Middle frontal gyrus (tissue), 1 donor: ENCODE measurements around the gene PRAMEF13.
"Not testable (repeated sequence)": the region's sequence is repeated elsewhere in the genome, so short reads cannot be mapped to it uniquely, and the experiment has no call there.

Experiments used
- DNase-seq: peaks from one replicate; pipeline ENCODE4 v3.0.0-alpha.2; 2015; ENCODE audit warnings: low spot score; ENCODE audit errors: extremely low spot score

The PRAMEF13 gene, protein sequence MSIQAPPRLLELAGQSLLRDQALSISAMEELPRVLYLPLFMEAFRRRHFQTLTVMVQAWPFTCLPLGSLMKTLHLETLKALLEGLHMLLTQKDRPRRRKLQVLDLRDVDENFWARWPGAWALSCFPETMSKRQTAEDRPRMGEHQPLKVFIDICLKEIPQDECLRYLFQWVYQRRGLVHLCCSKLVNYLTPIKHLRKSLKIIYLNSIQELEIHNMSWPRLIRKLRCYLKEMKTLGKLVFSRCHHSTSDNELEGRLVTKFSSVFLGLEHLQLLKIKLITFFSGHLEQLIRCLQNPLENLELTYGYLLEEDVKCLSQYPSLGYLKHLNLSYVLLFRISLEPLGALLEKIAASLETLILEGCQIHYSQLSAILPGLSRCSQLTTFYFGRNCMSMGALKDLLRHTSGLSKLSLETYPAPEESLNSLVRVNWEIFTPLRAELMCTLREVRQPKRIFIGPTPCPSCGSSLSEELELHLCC

DNA sequence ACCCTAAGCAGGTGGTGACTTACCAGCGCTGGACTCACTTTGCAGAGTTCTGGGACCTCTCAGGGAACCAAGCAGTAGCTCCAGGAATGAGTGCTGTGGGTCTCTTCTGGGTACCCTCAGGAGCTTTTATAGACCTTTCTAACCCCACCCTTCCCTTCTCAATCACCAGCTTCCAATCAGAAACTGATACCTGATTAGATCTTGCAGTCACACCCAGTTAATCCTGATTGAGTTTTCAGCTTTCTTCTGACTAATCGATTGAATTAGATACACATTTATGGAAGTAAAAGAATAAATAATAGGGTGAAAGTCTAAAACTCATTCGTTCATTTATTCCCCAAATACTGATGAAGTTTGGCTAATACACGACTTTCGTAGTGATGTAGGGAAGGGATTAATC lies at the start of gene PRAMEF13:
TSS of gene PRAMEF13 (minus strand) at position 101 of the 400 bp plus-strand sequence. CDS start 1,820 bp downstream, outside the sequence.
- DNase-seq: not testable (repeated sequence)

DNA sequence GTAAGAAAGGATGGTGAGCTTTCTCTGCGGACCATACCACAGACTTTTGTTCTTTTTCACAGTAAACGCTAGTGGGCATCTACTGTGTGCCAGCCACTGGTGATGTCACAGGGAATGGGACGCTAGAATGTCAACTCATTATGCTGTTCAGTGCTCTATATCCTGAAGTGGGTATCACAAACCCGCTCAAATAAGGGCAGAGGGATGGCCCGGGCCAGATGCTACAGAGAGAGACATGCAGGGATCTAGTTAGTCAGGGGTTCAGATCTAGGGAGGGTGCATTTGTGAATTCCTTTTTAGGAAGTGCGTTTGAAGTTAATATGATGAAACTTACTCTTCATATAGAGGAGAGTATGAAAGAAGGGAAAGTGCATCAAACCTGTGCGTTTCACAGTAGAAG lies 45.9 kb upstream of the PRAMEF13 start:
- not testable (repeated sequence) for DNase-seq

DNA sequence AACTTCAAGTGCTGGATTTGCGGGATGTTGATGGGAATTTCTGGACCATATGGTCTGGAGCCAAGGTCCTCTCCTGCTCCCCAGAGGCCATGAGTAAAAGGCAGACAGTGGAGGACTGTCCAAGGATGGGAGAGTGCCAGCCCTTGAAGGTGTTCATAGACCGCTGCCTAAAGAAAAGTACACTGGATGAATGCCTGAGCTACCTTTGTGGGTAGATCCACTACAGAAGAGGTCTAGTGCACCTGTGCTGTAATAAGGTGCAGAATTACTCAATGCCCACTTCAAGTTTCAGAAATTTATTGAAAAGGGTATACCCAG lies 45.3 kb upstream of the PRAMEF13 start:
- not testable (repeated sequence) for DNase-seq

DNA sequence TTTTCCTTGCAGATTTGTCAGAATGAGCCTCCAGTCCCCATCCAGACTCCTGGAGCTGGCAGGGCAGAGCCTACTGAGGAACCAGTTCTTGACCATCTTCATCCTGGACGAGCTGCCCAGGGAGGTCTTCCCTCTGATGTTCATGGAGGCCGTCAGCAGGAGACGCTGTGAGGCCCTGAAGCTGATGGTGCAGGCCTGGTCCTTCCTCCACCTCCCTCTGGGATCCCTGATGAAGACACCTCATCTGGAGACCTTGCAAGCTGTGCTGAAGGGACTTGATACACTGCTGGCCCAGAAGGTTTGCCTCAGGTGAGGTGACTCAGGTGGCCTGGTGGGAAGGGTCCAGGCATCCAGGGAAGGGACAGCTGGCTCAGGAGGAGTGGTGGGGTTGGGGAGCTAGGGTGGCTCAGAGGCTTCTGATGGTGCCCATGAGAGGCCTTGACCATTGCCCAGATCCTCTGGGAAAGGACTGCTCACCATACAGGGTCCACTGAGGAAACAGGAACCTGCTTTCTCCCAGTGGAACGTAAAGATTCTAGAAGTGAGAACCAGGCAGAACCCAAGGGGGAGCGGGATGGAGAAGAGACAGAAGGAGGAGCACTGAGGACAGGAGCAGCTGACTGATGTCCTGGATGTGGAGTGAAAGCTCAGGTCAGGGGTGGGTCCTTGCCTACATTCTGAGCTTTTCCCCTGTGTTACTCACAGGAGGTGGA lies 44.8 kb upstream of the PRAMEF13 start:
- not testable (repeated sequence) for DNase-seq

DNA sequence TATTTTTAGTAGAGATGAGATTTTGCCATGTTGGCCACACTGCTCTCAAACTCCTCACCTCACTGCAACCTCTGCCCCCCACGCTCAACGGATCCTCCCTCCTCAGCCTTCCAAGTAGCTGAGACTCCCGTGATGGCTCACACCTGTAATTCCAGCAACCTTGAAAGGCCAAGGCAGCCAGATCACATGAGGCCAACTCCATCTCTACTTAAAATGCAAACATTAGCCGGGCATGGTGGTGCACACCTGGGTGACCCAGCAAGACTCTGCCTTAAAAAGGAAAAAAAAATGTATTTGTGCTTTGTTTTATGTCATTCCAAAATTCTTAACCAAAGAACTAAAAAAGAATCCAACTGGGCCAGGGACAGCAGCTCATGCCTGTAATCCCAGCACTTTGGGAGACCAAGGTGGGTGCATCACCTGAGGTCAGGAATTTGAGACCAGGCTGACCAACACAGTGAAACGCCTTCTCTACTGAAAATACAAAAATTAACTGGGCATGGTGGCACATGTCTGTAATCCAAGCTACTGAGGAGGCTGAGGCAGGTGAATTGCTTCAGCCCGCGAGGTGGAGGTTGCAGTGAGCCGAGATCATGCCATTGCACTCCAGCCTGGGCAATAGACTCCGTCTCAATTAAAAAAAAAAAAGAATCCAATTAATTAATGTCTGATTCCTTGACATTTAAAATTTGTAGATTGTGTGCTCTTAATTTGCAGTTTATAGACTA lies 42.5 kb upstream of the PRAMEF13 start:
- not testable (repeated sequence) for DNase-seq

DNA sequence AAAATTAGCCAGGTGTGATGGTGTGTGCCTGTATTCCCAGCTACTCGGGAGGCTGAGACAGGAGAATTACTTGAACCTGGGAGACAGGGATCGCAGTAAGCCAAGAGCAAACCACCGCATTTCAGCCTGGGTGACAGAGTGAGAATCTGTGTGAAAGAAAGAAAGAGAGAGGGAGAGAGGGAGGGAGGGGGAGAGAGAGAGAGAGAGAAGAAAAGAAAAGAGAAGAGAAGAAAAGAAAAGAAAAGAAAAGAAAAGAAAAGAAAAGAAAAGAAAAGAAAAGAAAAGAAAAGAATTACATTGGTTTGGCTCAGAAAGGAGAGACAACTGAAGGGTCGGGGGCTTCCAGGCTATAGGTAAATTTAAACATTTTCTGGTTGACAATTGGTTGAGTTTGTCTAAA lies 38.4 kb upstream of the PRAMEF13 start:
- DNase-seq: not testable (repeated sequence)

DNA sequence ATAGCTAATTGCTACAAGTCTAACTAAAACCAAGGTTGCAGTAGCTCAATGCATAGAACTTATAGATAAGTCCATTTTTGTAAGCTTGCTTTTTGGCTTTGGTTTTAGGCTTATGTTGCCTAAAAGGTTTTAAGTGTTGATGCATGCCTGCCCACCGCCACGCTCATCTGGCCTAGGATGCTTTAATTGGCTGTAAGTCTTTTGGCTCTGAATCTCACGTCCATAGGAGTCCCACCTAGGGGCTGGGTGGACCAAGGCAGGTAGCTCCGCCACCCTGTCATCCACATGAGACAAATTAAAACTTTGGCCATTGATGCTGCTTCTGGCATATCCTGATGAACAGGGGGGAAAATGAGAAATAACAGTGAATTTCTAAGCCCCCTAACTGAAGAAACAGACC lies 36.4 kb upstream of the PRAMEF13 start:
- not testable (repeated sequence) for DNase-seq

DNA sequence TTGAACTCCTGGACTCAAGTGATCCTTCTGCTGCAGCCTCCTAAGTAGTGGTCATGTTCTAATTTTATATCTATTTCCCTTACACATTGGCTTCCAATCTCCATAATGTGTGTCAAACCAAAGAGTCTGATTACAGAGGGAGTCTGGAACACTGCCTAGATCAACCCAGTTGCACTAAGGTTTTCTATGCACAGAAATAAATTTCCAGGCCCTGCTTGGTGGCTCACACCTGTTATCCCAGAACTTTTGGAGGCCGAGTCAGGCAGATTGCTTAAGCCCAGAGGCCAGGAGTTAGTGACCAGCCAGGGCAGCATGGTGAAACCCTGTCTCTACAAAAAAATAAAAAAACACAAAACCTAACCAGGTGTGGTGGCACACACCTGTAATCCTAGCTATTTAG lies 32.8 kb upstream of the PRAMEF13 start:
- not testable (repeated sequence) for DNase-seq

DNA sequence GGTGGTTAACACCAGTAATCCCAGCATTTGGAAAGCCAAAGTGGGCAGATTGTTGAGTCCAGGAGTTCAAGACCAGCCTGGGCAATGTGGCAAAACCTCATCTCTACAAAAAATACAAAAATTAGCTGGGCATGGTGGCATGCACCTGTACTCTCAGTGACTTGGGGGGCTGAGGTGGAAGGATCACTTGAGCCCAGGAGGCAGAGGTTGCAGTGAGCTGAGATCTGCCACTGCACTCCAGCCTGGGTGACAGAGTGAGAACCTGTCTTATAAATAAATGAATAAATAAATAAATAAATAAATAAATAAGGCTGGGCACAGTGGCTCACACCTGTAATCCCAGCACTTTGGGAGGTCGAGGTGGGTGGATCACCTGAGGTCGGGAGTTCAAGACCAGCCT lies 30.8 kb upstream of the PRAMEF13 start:
- DNase-seq: not testable (repeated sequence)

DNA sequence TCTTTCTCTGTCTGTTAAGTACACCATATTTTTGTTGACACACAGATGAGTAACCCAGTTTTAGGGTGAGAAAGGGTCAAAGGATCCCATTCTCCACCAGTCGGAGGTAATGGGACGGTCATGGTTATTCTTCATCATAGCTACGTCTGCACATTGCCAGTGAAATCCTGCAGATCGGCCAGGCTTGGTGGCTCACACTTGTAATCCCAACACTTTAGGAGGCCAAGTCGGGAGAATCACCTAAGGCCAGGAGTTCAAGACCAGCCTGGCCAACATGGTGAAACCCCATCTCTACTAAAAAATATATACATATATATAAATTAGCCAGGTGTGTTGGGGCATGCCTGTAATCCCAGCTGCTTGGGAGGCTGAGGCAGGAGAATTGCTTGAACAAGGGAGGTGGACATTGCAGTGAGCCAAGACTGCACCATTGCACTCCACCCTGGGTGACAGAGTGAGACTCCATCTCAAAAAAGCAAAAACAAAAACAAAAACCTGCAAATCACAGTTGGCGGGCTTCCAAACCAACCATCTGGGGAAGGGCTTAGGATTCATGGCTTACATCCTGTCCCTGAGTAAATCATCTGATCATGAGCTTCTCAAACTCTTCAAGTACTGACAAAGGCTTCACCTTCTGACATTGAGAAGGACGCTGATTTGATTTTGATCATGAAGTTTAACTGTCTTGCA lies 30.0 kb upstream of the PRAMEF13 start:
- DNase-seq: not testable (repeated sequence)

DNA sequence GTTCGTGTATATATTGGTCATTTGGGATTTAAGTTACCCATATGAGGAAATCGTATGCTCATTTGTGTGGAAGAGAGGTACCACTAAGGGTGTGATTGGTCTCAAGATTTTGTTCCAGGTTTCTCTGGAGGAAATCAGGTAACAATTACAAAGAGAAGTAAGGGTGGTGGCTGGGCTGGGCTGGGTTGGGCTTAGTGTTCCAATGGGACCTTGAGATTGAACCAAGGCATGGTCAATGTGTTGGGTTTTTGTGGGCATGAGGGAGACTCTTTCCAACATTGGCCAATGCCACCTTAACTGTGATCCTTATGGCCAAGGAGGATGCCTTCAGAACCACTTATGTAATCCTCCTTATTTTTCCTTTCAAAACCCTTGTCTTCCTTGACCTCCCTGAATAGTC lies 29.4 kb upstream of the PRAMEF13 start:
- not testable (repeated sequence) for DNase-seq

DNA sequence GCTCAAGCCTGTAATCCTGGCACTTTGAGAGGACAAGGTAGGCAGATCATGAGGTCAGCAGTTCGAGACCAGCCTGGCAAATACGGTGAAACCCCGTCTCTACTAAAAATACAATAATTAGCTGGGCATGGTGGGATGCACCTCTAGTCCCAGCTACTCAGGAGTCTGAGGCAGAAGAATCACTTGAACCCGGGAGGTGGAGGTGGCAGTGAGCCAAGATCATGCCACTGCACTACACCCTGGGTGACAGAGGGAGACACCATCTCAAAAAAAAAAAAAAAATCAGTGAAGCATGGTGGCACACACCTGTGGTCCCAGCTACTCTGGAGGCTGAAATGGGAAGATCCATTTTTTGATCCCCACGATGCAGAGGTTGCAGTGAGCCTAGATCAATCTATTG lies 28.9 kb upstream of the PRAMEF13 start:
- not testable (repeated sequence) for DNase-seq

DNA sequence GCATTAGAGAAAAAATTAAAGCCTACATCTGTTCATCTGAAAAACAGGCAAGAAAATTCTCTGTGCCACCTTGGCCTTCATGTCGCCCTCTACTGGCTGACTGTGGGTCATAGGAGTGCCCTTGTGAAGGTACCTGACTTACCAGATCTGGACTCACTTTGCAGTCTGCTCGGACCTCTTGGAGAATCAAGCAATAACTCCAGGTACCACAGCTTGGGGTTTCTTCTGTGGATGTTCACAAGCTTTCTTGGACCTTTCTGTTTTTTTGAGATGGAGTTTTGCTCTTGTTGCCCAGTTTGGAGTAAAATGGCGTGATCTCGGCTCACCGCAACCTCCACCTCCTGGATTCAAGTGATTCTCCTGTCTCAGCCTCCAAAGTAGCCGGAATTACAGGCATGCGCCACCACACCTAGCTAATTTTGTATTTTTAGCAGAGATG lies 27.2 kb upstream of the PRAMEF13 start:
- DNase-seq: no peak

DNA sequence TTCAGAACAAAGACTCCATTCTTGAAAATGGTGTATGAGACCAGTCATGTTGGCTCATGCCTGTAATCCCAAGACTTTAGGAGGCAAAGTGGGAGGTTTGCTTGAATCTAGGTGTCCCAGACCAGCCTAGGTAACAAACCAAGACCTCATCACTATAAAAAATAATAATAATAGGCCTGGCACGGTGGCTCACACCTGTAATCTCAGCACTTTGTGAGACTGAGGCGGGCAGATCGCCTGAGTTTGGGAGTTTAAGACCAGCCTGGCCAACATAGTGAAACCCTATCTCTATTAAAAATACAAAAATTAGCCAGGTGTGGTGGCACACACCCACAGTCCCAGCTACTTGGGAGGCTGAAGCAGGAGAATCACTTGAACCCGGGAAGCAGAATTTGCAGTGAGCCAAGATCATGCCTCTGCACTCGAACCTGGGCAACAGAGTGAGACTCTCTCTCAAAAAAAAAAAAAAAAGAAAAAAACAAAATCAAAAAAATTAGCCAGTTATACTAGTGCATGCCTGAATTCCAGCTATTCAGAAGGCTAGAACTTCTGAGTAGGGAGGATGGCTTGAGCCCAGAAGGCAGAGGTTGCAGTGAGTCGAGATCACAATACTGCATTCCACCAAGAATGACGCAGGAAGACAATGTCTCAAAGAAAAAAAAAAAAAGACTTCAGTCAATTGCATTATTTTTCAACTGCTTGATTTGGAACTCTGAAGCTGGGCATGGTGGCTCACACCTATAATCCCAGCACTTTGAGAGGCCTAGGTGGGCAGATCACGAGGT lies 26.3 kb upstream of the PRAMEF13 start:
- not testable (repeated sequence) for DNase-seq

DNA sequence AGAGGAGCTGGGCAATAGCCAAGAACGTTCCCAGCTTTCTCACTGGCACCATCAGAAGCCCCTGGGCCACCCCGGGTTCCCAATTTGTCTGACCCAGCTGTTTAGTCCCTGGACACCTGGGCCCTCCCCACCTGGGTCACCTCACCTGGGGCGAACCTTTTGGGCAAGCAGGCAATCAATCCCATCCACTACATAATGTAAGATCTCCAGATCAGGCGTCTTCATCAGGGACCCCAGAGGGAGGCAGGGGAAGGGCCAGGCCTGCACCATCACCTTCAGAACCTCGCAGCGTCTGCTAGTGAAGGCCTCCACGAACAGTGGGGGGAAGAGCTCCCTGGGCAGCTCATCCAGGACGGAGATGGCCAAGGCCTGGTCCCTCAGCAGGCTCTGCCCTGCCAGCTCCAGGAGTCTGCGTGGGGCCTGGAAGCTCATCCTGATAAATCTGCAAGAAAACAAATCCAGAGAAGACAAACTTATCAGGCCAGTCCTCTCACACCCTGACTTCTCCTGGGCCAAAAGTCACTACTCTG lies 24.5 kb upstream of the PRAMEF13 start, which contains the start of gene PRAMEF18:
TSS of gene PRAMEF18 (minus strand) at position 480 of the 530 bp plus-strand sequence. CDS start at position 432, 48 bp downstream.
- DNase-seq: not testable (repeated sequence)

DNA sequence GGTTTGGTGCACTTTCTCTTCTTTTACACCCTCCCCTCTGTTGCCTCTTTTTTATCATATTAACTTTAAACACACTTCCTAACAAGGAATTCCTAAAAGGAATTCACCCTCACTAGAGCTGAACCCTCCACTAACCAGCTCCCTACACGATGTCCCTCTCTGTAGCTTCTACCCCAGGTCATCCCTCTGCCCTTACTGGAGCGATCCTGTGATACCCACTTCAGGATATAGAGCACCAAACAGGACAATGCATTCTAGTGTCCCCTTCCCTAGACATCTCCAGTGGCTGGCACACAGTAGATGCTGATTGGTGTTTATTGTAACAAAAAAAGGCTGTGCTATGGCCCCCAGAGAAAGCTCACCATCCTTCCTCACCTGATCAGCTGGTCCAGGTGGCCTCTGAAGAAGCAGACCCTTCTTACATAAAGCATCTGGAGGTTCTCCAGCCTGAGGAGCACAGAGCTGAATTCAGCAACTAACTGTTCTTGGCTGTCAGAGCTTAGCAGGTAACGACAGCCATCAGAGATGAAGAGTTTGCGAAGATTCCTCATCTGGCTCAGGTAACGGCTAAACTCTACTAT lies 23.4 kb upstream of the PRAMEF13 start:
- no peak for DNase-seq

DNA sequence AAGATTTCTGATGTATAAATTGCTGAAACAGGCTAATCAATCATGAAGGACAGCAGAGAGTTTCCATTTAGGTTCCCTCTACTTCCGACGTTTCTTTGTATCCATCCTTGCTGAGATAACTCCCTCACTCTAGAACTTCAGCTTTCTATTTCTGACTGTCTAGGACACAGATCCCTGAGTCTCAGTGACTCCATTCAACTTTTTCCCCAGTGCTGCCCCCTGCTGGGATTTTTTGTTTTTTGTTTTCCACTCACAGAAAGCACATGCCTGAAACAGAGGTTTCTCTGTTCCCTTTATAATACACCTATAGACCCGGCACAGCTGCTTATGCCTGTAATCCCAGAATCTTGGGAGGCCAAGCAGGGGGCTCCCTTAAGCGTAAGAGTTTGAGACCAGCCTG lies 21.6 kb upstream of the PRAMEF13 start:
- DNase-seq: not testable (repeated sequence)

DNA sequence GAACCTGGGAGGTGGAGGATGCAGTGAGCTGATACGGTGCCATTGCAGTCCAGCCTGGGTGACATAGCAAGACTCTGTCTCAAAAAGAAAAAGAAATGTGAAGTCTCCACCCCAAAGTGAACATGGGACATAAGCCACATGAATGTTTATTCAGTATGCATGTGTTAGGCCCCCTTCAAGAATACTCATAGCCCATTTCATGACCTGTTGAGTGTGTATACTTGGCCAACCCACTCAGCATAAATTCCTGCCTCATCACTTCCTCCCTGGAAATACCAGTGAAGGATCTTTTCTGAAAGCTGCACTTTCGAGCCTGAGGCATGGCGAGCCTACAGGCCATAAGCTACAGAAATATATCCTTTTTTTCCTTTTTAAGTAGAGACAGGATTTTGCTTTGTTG lies 18.0 kb upstream of the PRAMEF13 start:
- DNase-seq: not testable (repeated sequence)

DNA sequence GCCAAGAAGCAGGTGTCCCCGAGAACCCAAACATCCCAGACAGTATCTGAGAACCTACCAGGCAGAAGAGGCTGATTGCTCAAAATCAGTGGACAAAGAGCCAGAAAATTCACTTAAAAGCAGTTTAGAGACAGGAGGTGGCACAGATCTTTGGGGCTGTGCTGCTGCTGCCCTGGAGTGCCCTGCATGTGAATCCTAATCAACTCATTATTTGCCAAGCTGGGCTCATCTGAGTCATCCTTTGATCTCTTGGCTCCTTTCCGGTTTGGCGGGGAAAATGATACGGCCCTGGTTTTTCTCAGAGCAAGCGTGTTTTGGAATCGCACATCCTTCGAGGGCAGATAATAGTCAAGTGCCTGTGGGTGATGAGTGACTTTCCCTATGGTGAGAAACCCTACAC lies 15.4 kb upstream of the PRAMEF13 start:
- not testable (repeated sequence) for DNase-seq

DNA sequence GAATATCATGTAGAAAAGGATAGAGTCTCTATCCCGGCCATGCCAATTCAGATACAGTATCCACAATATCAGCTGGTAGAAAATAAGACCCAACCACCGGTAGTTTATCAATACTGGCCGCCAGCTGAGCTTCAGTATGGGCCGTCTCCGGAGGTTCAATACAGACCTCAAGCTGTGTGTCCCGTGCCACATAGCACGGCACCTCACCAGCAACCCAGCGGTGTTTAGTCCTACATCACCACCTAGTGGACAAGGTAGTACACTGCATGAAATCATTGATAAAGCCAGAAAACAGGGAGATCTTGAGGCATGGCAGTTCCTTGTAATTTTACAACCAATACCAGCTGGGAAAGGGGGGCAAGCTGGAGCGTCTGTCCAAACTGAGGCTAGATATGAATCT lies 7.5 kb upstream of the PRAMEF13 start:
- DNase-seq: not testable (repeated sequence)
